Hematopoietic multipotent progenitor cell treated with erythropoietin and hydrocortisone succinate and interleukin-3 and kit ligand, for 15 days (in vitro differentiated cells): ENCODE results near the gene LHX2.

Experiments
- DNase-seq: peaks from one replicate; pipeline ENCODE4 v3.0.0-alpha.2; 2015; ENCODE audit warnings: low spot score

LHX2 gene

DNA sequence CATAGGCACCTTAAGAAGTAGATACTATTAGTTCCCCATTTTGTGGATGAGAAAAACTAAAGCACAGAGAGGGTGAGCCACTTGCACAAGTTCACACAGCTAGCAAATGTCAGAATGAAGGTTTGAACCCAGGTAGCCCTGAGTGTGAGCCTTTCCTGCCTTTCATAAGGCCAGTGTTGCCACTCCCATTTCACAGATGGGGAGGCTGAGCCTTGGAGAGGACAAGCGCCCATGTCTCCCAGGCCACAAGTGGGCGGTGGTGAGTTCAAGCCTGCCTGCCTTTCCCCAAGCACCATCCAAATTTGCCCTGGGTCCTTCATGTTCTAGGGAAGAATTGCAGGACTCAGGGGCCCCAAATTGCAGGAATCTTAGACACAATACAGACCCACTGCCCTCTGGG is 50.6 kb downstream of the LHX2 start:
- no peak for DNase-seq

DNA sequence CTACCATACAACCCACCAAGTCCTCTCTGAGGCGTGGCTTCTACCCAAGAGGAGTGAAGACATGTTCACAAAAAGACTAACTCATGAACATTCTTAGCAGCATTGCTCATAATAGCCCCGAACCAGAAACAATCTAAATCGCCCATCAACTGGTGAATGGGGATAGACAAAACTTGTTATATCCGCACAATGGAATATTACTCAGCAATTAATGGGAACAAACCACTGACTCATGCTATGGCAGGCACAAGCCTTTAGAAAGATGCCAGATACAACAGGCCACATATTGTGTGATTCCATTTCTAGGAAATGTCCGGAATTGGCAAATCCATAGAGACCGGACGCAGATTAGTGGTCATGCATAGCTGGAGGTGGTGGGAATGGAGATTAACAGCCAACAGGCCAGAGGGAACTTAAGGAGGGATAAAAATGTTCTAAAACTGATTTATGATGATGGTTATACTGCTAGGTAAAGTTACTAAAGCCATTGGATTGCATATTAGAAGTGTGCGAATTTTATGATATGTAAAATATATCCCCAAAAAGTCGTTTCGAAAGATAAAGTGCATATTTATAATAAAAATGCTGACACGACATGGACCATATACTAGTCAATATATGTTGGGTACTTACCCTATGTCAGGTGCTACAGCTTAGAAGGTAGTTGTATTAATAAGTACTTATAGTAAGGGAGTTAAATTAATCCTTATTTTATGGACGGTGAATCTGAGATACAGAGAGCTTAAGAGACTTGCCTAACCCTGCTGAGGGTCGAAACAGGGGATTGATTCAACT is 55.4 kb downstream of the LHX2 start:
- DNase-seq = no peak

DNA sequence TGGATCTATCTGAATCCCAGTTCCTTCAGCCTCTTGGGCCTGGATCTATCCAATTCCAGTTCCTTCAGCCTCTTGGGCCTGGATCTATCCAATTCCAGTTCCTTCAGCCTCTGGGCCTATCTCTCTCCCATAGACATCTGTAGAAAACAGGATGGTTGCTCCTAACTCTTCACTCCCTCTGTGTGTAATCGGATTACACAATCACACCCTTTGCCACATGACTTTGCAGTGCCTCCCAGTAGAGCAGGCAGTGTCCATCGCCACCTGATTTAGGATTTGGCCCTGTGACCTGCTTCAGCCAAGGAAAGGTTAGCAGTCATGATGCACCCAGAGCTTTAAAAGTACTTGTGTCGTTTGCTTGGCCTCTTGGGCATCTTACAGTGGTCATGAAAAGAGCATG is 56.7 kb downstream of the LHX2 start:
- DNase-seq = no peak

DNA sequence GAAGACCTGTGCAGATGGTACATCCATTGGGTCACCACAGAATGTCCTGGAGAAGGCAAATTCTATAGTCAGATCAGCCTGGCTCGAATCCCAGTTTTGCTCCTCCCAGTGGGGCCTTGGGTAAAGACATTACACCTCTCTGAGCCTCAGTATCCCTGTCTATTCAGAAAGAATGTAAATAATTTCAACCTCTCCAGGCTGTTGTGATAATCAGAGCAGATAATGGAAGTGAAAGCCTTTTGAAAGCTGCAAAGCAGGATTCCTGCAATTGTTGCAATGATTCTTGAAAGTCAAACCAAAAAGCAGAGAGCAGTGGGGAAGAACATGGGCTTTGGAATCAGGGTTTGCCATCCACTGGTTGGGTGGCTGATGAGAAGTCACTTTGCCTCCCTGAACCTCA is 63.2 kb downstream of the LHX2 start:
- no peak for DNase-seq

DNA sequence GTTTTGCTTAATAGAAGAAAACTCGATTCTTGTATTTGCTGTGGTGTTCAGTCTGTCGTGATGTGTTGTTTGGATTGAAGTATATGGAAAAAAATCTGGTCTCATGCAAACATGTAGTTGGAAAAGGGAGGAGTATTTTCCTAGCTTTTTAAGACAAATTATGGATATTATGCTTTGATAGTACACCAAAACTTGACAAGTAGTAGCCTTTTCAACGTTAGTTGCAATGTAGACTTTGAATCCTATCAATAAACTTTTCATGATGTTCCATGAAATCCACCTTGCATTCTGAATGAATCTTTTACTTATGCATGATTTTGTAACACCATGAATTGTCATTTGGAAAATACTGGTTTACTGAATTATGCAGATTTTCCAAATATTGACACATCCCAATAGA is 64.2 kb downstream of the LHX2 start:
- DNase-seq = no peak

DNA sequence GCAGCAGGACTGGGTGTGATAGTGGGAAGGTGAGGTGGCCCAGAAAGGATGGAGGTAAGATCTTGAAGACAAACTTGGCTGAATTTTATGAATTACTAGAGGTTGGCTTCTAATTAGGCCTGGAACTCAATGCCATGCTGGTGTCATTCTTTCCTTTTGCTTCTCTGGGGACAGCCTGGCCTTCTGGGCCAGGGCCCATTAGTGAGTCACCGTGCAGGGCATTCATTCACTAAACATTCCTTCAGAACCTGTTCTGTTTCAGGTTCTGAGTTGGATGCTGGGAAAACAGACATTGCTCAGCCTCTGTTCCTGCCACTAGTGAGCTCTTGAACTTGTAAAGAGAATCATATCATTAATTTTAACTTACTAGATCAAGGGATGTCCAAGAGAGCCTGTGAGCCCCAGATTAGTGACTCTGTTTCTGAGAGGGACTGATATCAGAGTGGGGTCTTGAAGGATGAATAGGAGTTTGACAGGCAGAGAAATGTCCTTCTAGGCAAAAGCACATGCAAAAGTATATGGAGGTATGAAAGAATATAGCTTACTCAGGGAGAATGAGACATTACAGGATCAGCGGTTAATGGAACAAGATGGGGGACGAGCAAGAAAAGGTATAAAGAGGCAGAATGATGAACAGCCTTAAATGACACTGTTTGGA is 66.5 kb downstream of the LHX2 start:
- DNase-seq = no peak

DNA sequence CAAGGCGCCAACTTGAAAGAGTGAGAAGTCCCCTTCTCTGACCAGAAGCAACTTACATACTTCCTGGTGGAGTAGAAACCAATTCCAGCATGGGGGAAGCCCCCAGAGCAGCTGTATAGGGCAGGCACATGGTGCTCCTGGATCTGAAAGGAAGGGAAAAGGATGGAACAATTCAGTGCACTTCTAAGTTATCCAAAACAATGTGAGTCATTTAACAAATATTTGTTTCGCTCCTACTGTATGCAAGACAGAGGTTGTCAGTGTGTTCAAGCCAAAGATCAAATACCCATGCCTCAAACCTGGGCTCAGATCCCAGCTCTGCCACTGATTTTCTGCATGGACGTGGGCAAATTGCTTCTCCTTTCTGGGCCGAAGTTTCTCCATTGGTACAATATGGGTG is 67.1 kb downstream of the LHX2 start:
- no peak for DNase-seq

DNA sequence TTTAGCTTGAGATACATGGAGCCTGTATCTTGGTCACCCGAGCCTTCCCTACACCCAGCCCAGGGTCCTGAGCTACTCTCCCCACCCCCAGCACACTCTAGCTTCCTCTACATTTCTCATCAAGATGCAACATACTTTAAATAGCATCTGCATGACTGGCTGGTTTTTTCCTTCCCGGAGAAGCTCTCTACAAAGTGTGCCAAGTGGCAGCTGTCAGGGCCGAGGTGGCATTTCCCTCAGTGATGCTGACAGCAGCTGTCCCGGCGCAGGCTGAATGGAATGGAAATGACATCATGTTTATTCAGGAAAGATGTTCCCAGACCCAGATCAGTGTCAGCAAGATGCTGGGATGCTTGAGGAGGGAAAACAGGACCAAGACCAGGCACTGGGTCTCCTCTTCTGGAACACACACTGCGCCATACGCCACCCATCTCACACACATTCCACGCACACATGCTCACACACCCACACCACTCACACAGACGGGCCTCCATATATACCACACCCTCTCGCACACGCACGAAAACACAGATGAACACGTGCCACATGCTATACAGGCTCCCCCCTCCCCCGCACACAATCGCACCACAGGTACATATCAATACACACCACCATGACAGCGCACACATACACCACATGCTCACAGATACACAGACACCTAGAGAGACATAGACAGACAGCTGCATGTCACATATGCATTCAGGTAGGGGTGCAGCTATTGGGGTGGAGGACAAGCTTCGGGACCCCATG is 67.8 kb downstream of the LHX2 start:
- no peak for DNase-seq

DNA sequence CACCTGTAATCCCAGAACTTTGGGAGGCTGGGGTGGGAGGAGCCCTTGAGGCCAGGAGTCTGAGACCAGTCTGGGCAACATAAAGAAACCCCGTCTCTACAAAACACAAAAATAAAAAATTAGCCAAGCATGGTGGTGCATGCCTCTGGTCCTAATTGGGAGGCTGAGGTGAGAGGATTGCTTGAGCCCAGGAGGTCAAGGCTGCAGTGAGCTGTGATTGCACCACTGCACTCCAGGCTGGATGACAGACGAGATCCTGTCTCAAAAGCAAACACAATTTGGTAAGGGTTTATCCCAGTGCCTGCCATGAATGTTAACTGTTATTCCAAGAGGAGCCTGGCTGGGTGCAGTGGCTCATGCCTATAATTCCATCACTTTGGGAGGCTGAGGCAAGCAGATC is 71.1 kb downstream of the LHX2 start:
- no peak for DNase-seq
